Astrocyte (in vitro differentiated cells and primary cell): ENCODE measurements around the gene CCSER2. TPM values are rescaled to one million over a fixed set of nuclear protein-coding genes. Genes with fewer than 3 reads are reported as not detected.

ENCODE experiments used
- DNase-seq: peaks from one replicate; pipeline ENCODE4 v3.0.0-alpha.2; 2010; ENCODE audit warnings: low read depth
- FAIRE-seq: peaks from 2 replicates; lab custom pipeline; 2011; peaks lifted over from hg19 to GRCh38; lab: Jason Lieb, UNC
- H2AFZ ChIP-seq: 2 replicates; pipeline ENCODE4 v1.6.0; 2012; ENCODE audit warnings: low read depth, low read length, inconsistent platforms
- H3K27ac ChIP-seq: 2 replicates; pipeline ENCODE4 v1.5.1; 2011; ENCODE audit warnings: low read depth, low read length, inconsistent platforms
- H3K27me3 ChIP-seq: 2 replicates; pipeline ENCODE4 v1.6.0; 2011; ENCODE audit warnings: low read length, inconsistent platforms; ENCODE audit not compliant: insufficient read depth
- H3K36me3 ChIP-seq: 2 replicates; pipeline ENCODE4 v1.5.1; 2011; ENCODE audit warnings: low read length, inconsistent platforms; ENCODE audit not compliant: insufficient read depth
- H3K4me1 ChIP-seq: 2 replicates; pipeline ENCODE4 v1.5.1; 2011; ENCODE audit warnings: low read length, inconsistent platforms; ENCODE audit not compliant: insufficient read depth
- H3K4me2 ChIP-seq: 2 replicates; pipeline ENCODE4 v1.6.0; 2012; ENCODE audit warnings: low read length, inconsistent platforms
- H3K4me3 ChIP-seq: 2 replicates; pipeline ENCODE4 v1.5.1; 2011; ENCODE audit warnings: low read depth, mild to moderate bottlenecking, low read length, inconsistent platforms; ENCODE audit not compliant: insufficient read depth
- H3K79me2 ChIP-seq: 2 replicates; pipeline ENCODE4 v1.6.0; 2012; ENCODE audit warnings: mild to moderate bottlenecking, low read length, inconsistent platforms; ENCODE audit not compliant: insufficient read depth
- H3K9ac ChIP-seq: 2 replicates; pipeline ENCODE4 v1.6.0; 2012; ENCODE audit warnings: mild to moderate bottlenecking, low read length, inconsistent platforms
- H3K9me3 ChIP-seq: 2 replicates; pipeline ENCODE4 v1.5.1; 2012; ENCODE audit warnings: low read depth, mild to moderate bottlenecking, low read length, inconsistent platforms; ENCODE audit not compliant: insufficient read depth
- H4K20me1 ChIP-seq: 2 replicates; pipeline ENCODE4 v1.6.0; 2012; ENCODE audit warnings: low read length, inconsistent platforms; ENCODE audit not compliant: insufficient read depth
- H3K27ac Mint-ChIP-seq: one replicate; pipeline ENCODE4 v1.8.0; 2021; ENCODE audit warnings: mild to moderate bottlenecking, mixed read lengths; ENCODE audit not compliant: unreplicated experiment
- H3K27me3 Mint-ChIP-seq: one replicate; pipeline ENCODE4 v1.8.0; 2021; ENCODE audit warnings: low read depth, mixed read lengths; ENCODE audit not compliant: unreplicated experiment
- H3K36me3 Mint-ChIP-seq: one replicate; pipeline ENCODE4 v1.8.0; 2021; ENCODE audit warnings: low read depth, mixed read lengths; ENCODE audit not compliant: unreplicated experiment
- H3K4me1 Mint-ChIP-seq: one replicate; pipeline ENCODE4 v1.8.0; 2021; ENCODE audit warnings: low read depth, mixed read lengths; ENCODE audit not compliant: unreplicated experiment
- H3K4me3 Mint-ChIP-seq: one replicate; pipeline ENCODE4 v1.8.0; 2021; ENCODE audit warnings: mild to moderate bottlenecking, moderate library complexity, mixed read lengths; ENCODE audit not compliant: unreplicated experiment
- H3K9me3 Mint-ChIP-seq: one replicate; pipeline ENCODE4 v1.8.0; 2021; ENCODE audit warnings: mild to moderate bottlenecking, mixed read lengths; ENCODE audit not compliant: unreplicated experiment
- EZH2 ChIP-seq: IDR thresholded peaks from 2 replicates; pipeline ENCODE4 v1.6.1; 2012; ENCODE audit warnings: mild to moderate bottlenecking, low read length, inconsistent platforms; ENCODE audit not compliant: insufficient read depth
- total RNA-seq: library from RNA; stranded (reverse); gene quantifications from 2 replicates; pipeline ENCODE4 v1.2.1, GENCODE V29; 2021
- TF ChIP-seq, protein P1 (sequence below): IDR thresholded peaks from 2 replicates; pipeline ENCODE4 v1.5.1; 2011; ENCODE audit warnings: low read depth, mild to moderate bottlenecking, inconsistent platforms, low read length, moderate library complexity; ENCODE audit not compliant: insufficient read depth

Gene CCSER2
- total RNA-seq, 1 donor from 2014 or later: 100 TPM

DNA sequence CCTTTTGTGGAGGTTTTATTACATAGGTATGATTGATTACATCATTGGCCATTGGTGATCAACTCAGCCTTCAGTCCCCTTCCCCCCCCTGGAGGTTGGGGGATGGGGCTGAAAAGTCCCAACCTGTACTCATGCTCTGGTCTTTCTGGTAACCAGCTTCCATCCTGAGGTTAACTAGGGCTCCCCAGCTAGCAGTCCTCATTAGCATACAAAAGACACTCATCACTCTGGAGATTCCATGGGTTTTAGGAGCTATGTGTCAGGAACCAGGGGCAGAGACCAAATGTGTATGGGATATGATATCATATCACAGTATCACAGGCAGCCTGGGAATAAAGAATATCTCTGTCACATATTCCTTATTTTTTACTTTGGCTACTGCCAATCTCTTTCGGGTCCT lies 13.6 kb downstream of the CCSER2 start:
- FAIRE-seq (no peak), DNase-seq (no peak)
- Mint-ChIP-seq H3K4me1 (peaks cover 20% of the 10 kb centered on the region), H3K4me3 (no peak overlapping the region), H3K9me3 (no peaks in the 10 kb centered on the region), H3K27me3 (no peaks in the 10 kb centered on the region), H3K27ac (no peak overlapping the region), H3K36me3 (no peaks in the 10 kb centered on the region)
- Histone ChIP-seq H2AFZ (no peak overlapping the region), H3K9ac (no peak overlapping the region), H3K36me3 (no peaks in the 10 kb centered on the region), H3K27ac (no peak overlapping the region), H3K9me3 (no peaks in the 10 kb centered on the region), H3K4me2 (no peak overlapping the region), H3K4me3 (no peak overlapping the region), H3K4me1 (peaks cover 9% of the 10 kb centered on the region), H4K20me1 (peaks cover 63% of the 10 kb centered on the region), H3K79me2 (peaks cover 87% of the 10 kb centered on the region), H3K27me3 (no peaks in the 10 kb centered on the region)
- TF ChIP-seq EZH2: no peak
- TF ChIP-seq, protein P1, sequence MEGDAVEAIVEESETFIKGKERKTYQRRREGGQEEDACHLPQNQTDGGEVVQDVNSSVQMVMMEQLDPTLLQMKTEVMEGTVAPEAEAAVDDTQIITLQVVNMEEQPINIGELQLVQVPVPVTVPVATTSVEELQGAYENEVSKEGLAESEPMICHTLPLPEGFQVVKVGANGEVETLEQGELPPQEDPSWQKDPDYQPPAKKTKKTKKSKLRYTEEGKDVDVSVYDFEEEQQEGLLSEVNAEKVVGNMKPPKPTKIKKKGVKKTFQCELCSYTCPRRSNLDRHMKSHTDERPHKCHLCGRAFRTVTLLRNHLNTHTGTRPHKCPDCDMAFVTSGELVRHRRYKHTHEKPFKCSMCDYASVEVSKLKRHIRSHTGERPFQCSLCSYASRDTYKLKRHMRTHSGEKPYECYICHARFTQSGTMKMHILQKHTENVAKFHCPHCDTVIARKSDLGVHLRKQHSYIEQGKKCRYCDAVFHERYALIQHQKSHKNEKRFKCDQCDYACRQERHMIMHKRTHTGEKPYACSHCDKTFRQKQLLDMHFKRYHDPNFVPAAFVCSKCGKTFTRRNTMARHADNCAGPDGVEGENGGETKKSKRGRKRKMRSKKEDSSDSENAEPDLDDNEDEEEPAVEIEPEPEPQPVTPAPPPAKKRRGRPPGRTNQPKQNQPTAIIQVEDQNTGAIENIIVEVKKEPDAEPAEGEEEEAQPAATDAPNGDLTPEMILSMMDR: no peak

DNA sequence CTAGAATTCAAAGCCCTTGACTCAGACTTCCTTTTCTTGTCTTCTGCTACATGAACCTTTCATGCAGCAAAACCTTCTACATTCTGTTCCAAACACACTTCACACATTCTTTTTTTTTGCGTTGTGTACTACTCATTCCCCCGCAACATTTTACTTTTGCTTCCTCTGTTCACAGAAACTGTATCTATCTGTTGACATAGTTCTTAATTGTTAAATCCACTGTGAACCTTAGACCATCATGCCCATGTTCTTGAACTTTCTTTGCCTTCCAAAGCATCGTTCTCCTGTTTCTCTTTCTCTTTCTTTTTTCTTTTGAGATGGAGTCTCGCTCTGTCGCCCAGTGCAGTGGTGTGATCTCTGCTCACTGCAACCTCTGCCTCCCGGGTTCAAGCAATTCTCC lies 14.2 kb downstream of the CCSER2 start:
- Histone ChIP-seq H3K27me3 (no peaks in the 10 kb centered on the region), H3K27ac (no peak overlapping the region), H2AFZ (no peak overlapping the region), H3K36me3 (no peaks in the 10 kb centered on the region), H3K9me3 (no peaks in the 10 kb centered on the region), H3K4me1 (peaks cover 4% of the 10 kb centered on the region), H3K79me2 (peaks cover 84% of the 10 kb centered on the region), H3K4me3 (no peak overlapping the region), H4K20me1 (peaks cover 57% of the 10 kb centered on the region), H3K9ac (no peak overlapping the region), H3K4me2 (no peak overlapping the region)
- no peak for TF ChIP-seq EZH2
- TF ChIP-seq, protein P1: no peak
- Mint-ChIP-seq H3K27ac (no peak overlapping the region), H3K4me3 (no peak overlapping the region), H3K4me1 (peaks cover 20% of the 10 kb centered on the region), H3K27me3 (no peaks in the 10 kb centered on the region), H3K9me3 (no peaks in the 10 kb centered on the region), H3K36me3 (no peaks in the 10 kb centered on the region)
- FAIRE-seq (no peak), DNase-seq (no peak)

DNA sequence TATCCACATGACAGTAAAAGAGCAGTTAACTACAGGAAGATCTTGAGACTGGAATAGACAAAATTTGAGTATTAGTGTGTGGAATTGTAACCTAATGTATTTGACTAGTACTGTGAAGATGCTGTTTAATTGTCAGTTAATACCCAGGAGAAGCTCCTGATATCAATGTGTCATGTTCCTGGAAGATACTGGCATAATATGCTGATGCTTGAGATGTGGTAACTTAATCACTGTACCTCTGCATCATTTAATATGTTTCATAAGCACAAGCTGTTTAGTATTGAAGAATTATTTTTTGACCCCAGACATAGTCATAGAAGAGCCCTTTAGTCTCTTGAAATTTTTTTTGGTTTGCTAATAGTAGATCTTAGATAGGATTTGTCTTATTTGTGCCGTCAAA lies 15.4 kb downstream of the CCSER2 start:
- Mint-ChIP-seq H3K36me3 (peaks cover 4% of the 10 kb centered on the region), H3K4me1 (peaks cover 23% of the 10 kb centered on the region), H3K9me3 (peaks cover 2% of the 10 kb centered on the region), H3K4me3 (no peak overlapping the region), H3K27me3 (no peaks in the 10 kb centered on the region), H3K27ac (no peak overlapping the region)
- Histone ChIP-seq H3K9me3 (no peaks in the 10 kb centered on the region), H3K27ac (no peak overlapping the region), H3K4me3 (no peak overlapping the region), H2AFZ (no peak overlapping the region), H3K79me2 (peaks cover 72% of the 10 kb centered on the region), H4K20me1 (peaks cover 46% of the 10 kb centered on the region), H3K4me1 (peaks cover 6% of the 10 kb centered on the region), H3K9ac (no peak overlapping the region), H3K27me3 (no peaks in the 10 kb centered on the region), H3K36me3 (no peaks in the 10 kb centered on the region), H3K4me2 (no peak overlapping the region)
- FAIRE-seq: no peak
- TF ChIP-seq, protein P1: no peak
- no peak for TF ChIP-seq EZH2
- DNase-seq: no peak
